NCI-H2227 (cell line): ENCODE data around the gene TIMM10.

ENCODE experiments used
- DNase-seq: peaks from one replicate; lab custom pipeline; 2025; ENCODE audit not compliant: unreplicated experiment; lab: John Stamatoyannopoulos, UW

TIMM10 gene

GRCh38 chr11:57530596-57531507, at the start of gene TIMM10:
TSS of gene TIMM10 (minus strand) at chr11:57530754. CDS start at chr11:57530189, 565 bp downstream.
- peak; percentile 99 for DNase-seq

- DNase-seq = no peak
Measured at GRCh38 chr11:57574061-57574460, 43.5 kb upstream of the TIMM10 start.

GRCh38 chr11:57571606-57572005, 41.1 kb upstream of the TIMM10 start:
- no peak for DNase-seq

- DNase-seq = peak; percentile 92
Measured at GRCh38 chr11:57568330-57568766, 37.8 kb upstream of the TIMM10 start.

- peak; percentile 71 for DNase-seq
Measured at GRCh38 chr11:57567515-57568329, 37.2 kb upstream of the TIMM10 start, which contains the start of gene UBE2L6. TSS of gene UBE2L6 (minus strand) at chr11:57567672. CDS start at chr11:57567611, 61 bp downstream.

- DNase-seq = peak; percentile 59
Measured at GRCh38 chr11:57566905-57567514, 36.5 kb upstream of the TIMM10 start.

GRCh38 chr11:57566005-57566904, 35.7 kb upstream of the TIMM10 start:
- DNase-seq = peak; percentile 26

GRCh38 chr11:57562596-57562995, 32.0 kb upstream of the TIMM10 start:
- no peak for DNase-seq

GRCh38 chr11:57560146-57560545, 29.6 kb upstream of the TIMM10 start:
- DNase-seq = no peak

GRCh38 chr11:57556041-57556440, 25.5 kb upstream of the TIMM10 start:
- no peak for DNase-seq

GRCh38 chr11:57555393-57555792, 24.8 kb upstream of the TIMM10 start:
- no peak for DNase-seq

GRCh38 chr11:57552479-57552878, 21.9 kb upstream of the TIMM10 start:
- no peak for DNase-seq

GRCh38 chr11:57551941-57552340, 21.4 kb upstream of the TIMM10 start:
- no peak for DNase-seq

- DNase-seq = no peak
Measured at GRCh38 chr11:57549983-57550382, 19.4 kb upstream of the TIMM10 start.

- no peak for DNase-seq
Measured at GRCh38 chr11:57547854-57548377, 17.4 kb upstream of the TIMM10 start.

- peak; percentile 15 for DNase-seq
Measured at GRCh38 chr11:57546869-57547475, 16.4 kb upstream of the TIMM10 start.

GRCh38 chr11:57546451-57546850, 15.9 kb upstream of the TIMM10 start:
- DNase-seq = no peak

- no peak for DNase-seq
Measured at GRCh38 chr11:57545883-57546282, 15.3 kb upstream of the TIMM10 start.

GRCh38 chr11:57544566-57544965, 14.0 kb upstream of the TIMM10 start:
- no peak for DNase-seq

GRCh38 chr11:57543593-57543992, 13.0 kb upstream of the TIMM10 start:
- DNase-seq = no peak
